Measurements from ENCODE around the gene C11orf86. TPM values are rescaled to one million over a fixed set of nuclear protein-coding genes. Genes with fewer than 3 reads are reported as not detected.

Gene C11orf86, protein sequence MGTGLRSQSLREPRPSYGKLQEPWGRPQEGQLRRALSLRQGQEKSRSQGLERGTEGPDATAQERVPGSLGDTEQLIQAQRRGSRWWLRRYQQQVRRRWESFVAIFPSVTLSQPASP
- total RNA-seq (2022; extraction: Qiagen RNA extraction) = 42.7 to 73.3 TPM (median 62.7 TPM) in 5 replicates

DNA sequence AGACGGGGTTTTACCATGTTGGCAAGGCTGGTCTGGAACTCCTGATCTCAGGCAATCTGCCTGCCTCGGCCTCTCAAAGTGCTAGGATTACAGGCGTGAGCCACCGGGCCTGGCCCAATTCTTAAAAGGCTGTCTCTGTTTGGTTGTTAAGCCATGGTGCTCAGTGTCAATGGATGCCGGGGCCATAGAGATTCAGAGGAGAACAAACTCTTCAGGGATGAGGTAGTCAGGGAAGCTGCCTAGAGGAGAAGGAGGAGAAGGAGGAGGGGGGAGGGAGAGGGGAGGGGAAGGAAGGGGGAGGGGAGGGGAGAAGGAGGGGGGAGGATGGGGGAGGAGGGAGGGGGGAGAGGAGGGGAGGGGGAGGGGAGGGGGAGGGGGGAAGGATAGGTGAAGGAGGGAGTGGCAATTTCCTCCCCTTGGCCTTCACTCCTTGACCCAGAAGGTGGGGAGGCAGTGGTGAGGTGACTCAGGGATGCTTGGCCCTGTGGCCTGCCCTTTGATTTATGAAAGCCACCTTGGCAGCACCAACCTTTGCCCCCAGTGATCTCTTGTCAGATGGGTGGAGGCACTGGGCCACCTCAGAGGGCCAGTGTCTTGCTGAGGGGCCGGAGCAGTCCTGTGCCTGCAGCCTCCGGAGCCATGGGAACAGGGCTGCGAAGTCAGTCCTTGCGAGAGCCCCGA, at the start of gene C11orf86:
Gene C11orf86 (plus strand): TSS at position 581 of the 681 bp plus-strand sequence. CDS start 59 bp downstream, at position 640.

GRCh38 chr11:66958232-66958955, 16.7 kb upstream of the C11orf86 start, which contains the start of gene PC:
PC (minus strand) TSS chr11:66958383; CDS start chr11:66872159, 86,224 bp downstream.

DNA sequence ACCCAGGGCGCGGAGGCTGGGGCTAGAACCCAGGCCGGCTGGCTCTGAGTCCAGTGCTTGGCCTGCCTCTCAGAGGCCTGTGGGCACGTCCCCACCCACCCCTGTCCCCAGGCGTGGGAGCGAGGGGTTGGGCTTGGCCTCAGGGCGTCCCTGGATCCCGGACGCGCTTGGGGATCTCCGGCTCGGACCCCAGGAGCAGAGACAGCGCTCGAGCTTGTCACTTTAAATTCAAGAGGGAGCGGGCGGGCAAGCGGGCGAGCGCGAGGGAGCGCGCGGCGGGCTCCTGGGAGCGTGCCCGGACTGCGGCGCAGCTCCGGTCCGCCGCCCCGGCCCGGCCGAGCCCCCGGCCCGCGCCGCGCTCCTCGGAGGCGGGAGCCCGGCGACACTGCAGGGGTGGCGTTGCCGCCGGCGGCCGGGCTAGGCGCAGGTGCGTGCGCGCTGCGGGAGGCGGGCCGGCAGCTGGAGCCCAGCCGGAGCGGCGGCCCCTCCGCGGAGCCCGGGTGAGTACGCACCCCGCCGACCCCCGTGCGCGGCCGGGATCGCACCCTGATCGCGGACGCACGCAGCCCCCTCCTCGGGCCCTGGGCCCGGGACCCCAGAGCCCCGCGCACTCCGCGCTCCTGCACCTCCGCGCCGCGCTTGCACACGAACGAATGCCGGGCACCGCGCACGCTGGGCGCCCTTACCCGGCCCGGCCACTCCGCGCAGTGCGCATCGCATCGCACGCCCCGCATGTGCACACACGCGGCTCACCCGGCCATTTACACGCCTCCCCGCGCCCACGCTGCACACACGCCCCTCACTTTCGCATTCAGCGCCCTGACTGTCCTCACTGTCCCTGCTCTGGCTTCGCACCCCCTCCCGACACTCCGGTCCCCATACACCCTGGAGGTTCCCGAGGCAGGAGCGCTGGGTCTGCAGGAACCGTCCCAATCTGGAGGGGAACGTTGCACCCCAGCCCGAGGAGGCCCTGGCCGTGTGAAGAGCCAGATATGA, 48.2 kb downstream of the C11orf86 start, which contains the start of gene SYT12:
Gene SYT12 (plus strand): TSS at position 174 of the 996 bp plus-strand sequence. CDS start 7,011 bp downstream, outside the sequence.

Other genes starting within 250 kb of the C11orf86 start
- gene SPTBN2, start 246.1 kb upstream of the C11orf86 start, total RNA-seq (2022; extraction: Qiagen RNA extraction) = 8.0 to 11.4 TPM (median 8.7 TPM) in 5 replicates
- gene RCE1, start 131.9 kb upstream of the C11orf86 start, total RNA-seq (2022; extraction: Qiagen RNA extraction) = 36.7 to 54.9 TPM (median 53.9 TPM) in 5 replicates
- gene LRFN4, start 118.2 kb upstream of the C11orf86 start, total RNA-seq (2022; extraction: Qiagen RNA extraction) = 87.5 to 118 TPM (median 111 TPM) in 5 replicates
- gene PC, start 16.9 kb upstream of the C11orf86 start, total RNA-seq (2022; extraction: Qiagen RNA extraction) = 27.8 to 40.4 TPM (median 39.8 TPM) in 5 replicates
- gene SYT12, start 47.8 kb downstream of the C11orf86 start, total RNA-seq (2022; extraction: Qiagen RNA extraction) = 15.6 to 22.2 TPM (median 19.0 TPM) in 5 replicates
- 32.5 to 52.9 TPM (median 48.2 TPM) in 5 replicates for gene RHOD, start 81.5 kb downstream of the C11orf86 start, total RNA-seq (2022; extraction: Qiagen RNA extraction)
- gene KDM2A, start 144.0 kb downstream of the C11orf86 start, total RNA-seq (2022; extraction: Qiagen RNA extraction) = 42.2 to 43.2 TPM (median 42.9 TPM) in 5 replicates

Measured in A549 treated with AZD2906 at 1 μM for 4 hours (cell line).